Measurements from ENCODE around the gene BTBD9. TPM values are rescaled to one million over a fixed set of nuclear protein-coding genes. Genes with fewer than 3 reads are reported as not detected.

The BTBD9 gene
- total RNA-seq, 2 experiments from 2014 or later, result 6.2 to 6.4 TPM

DNA sequence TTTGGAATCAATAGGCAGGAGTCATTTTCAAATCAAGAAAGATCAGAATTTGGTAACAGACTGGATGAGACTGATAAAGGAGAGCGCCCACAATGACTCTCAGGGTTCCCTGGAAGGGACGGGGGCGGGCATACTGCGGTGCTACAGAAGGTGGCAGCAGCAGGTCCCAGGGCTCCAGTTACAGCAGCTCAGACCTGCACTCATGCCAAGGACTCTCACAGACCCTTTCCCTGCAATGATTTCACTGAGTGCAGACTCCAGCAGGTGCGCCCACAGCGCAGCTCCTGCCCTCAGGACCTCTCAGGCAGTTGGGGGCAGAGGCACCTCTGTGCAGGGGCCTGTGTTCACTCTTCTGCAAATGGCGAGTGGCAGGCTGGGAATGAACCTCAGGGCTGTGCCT, 460.4 kb downstream of the BTBD9 start:
- H3K36me3 Mint-ChIP-seq (ENCODE audit: low read depth), result no peaks in the 10 kb centered on the region
- H3K27me3 Mint-ChIP-seq, result no peaks in the 10 kb centered on the region

DNA sequence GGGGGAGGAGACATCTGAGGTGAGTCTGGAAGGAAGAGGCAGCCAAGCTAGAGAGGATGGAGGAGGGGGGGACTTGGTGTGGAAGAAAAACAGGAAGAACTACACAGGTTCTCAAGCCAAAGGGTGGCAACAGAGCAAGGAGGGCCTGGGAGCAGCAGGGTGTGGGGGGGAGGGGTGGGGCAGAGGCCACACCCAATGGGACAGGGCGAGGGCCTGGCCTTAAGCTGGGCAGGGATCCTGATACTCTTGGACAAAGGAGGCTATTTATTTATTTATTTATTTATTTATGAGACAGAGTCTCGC, 461.2 kb downstream of the BTBD9 start:
- TF ChIP-seq, protein P1, sequence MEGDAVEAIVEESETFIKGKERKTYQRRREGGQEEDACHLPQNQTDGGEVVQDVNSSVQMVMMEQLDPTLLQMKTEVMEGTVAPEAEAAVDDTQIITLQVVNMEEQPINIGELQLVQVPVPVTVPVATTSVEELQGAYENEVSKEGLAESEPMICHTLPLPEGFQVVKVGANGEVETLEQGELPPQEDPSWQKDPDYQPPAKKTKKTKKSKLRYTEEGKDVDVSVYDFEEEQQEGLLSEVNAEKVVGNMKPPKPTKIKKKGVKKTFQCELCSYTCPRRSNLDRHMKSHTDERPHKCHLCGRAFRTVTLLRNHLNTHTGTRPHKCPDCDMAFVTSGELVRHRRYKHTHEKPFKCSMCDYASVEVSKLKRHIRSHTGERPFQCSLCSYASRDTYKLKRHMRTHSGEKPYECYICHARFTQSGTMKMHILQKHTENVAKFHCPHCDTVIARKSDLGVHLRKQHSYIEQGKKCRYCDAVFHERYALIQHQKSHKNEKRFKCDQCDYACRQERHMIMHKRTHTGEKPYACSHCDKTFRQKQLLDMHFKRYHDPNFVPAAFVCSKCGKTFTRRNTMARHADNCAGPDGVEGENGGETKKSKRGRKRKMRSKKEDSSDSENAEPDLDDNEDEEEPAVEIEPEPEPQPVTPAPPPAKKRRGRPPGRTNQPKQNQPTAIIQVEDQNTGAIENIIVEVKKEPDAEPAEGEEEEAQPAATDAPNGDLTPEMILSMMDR (IDR thresholded peaks at IDR 0.05), result no peak
- H3K4me3 Mint-ChIP-seq, result no peak overlapping the region
- ChIA-PET POLR2A (no interaction called here), CTCF (no interaction called here)
- no peaks in the 10 kb centered on the region for H3K4me1 Mint-ChIP-seq (ENCODE audit: low read depth)
- H3K27ac Mint-ChIP-seq, result no peak overlapping the region
- H3K36me3 Mint-ChIP-seq (ENCODE audit: low read depth), result no peaks in the 10 kb centered on the region
- no peak for DNase-seq
- intact Hi-C loops (cut with micrococcal nuclease), result no loop called here
- H3K27me3 Mint-ChIP-seq, result no peaks in the 10 kb centered on the region
- no peaks in the 10 kb centered on the region for H3K9me3 Mint-ChIP-seq
- no peak for ATAC-seq

More for the DNA sequence above, 460.4 kb downstream of the BTBD9 start:
- ChIA-PET POLR2A (no interaction called here), CTCF (interaction anchor here (0.7 kb wide), 1 partner anchor 347 kb away, joined by 3 read pairs; no protein-coding TSS in a partner anchor)
- H3K4me1 Mint-ChIP-seq (ENCODE audit: low read depth), result no peaks in the 10 kb centered on the region
- TF ChIP-seq, protein P1 (IDR thresholded peaks at IDR 0.05), result no peak
- no peaks in the 10 kb centered on the region for H3K9me3 Mint-ChIP-seq
- H3K27ac Mint-ChIP-seq, result no peak overlapping the region
- no peak for ATAC-seq
- DNase-seq, result no peak
- no peak overlapping the region for H3K4me3 Mint-ChIP-seq
- intact Hi-C loops (cut with micrococcal nuclease), result no loop called here

DNA sequence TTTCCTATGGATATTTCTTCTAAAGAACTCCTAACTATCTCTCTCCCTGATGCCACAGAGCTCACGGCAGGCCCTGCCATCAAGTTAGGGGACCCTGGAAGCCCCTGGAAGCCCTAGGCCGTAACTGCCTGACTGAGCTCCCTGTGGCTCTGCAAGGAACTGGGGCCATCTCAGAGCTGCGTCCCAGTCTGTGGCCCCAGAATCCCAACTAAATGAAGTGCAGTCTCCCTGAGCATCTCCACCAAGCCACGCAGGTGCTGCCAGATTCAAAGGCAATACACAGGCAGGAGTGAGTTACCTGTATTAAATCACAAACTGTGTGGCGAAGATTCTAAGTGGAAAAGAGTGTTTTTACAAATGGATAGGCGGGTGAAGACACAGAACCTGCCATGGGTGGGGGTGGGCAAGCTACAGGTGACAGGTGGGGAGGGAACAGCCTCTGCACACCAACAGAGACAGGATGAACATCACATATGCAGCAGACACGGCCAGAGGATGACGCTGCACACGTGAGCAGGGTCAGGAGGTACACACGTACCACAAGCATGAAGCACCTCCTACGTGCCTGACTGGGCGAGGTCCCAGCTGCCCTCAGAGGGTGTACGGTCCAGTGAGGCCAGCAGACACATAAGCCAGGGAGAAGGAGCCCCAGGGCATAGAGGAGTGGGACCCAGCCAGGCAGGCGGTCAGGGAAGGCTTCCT, 461.7 kb downstream of the BTBD9 start:
- no peaks in the 10 kb centered on the region for H3K36me3 Mint-ChIP-seq (ENCODE audit: low read depth)
- no peaks in the 10 kb centered on the region for H3K9me3 Mint-ChIP-seq
- no peaks in the 10 kb centered on the region for H3K27me3 Mint-ChIP-seq
- TF ChIP-seq, protein P1 (IDR thresholded peaks at IDR 0.05), result no peak
- DNase-seq (no peak), ATAC-seq (no peak)
- H3K4me3 Mint-ChIP-seq, result no peak overlapping the region
- H3K27ac Mint-ChIP-seq, result no peak overlapping the region
- intact Hi-C loops (cut with micrococcal nuclease), result no loop called here
- CTCF ChIA-PET, result no interaction called here
- POLR2A ChIA-PET, result interaction anchor here (1.1 kb wide), 1 partner anchor 34 kb away, joined by 3 read pairs; no protein-coding TSS in a partner anchor
- no peaks in the 10 kb centered on the region for H3K4me1 Mint-ChIP-seq (ENCODE audit: low read depth)

DNA sequence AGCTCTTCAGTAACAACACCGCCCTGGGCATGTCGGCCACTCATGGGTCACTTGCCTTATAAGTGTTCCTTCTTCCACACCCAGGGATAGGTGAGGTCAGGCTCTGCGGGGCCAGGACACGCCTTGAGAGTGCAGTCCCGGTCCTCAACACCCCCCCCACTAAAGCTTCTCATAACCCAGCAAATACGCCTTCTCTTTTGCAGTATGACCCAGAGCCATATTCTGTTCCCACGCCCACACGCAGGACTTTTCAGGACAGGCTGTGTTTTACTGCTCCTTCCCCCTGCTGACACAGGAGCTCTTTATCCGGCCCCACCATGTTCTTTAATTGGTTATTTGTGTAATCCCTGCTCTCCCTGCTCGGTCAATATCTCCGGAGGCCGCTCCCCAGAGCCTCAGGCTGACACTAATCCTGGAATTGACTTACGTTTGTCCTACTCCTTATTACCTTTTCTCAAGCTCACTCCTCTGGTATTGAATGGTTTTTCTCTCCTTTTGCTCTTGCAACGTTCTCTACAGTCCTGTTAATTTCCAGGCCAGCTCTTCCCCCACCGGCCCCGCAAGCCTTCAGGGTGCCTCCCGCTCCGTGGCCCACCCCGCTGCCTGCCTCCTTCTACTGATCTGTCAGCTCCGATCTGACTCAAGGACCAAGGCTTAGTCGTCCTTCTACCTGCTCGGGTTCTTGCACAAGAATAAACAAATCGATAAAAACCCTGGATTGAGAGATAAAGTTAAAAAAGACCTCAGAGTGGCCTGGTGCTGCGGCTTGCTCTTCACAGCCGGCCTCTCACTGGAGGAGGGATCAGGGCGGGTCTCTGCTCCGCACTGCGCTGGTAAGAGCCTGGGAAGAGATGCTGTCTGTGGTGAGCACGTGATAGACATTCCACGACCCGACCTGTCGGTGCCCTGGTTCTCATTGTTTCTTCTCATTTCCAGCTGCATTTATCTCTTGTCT, 462.7 kb downstream of the BTBD9 start:
- DNase-seq (no peak), ATAC-seq (no peak)
- Mint-ChIP-seq H3K4me1 (ENCODE audit: low read depth) (no peaks in the 10 kb centered on the region), H3K27ac (no peak overlapping the region), H3K36me3 (ENCODE audit: low read depth) (no peaks in the 10 kb centered on the region), H3K27me3 (no peaks in the 10 kb centered on the region), H3K9me3 (no peaks in the 10 kb centered on the region), H3K4me3 (no peak overlapping the region)
- TF ChIP-seq, protein P1 (IDR thresholded peaks at IDR 0.05), result no peak
- POLR2A ChIA-PET, result interaction anchor here (0.7 to 1.7 kb wide), 3 partner anchors 34 to 391 kb away, joined by 3 to 4 read pairs (median 3); no protein-coding TSS in a partner anchor
- CTCF ChIA-PET, result no interaction called here
- intact Hi-C loops (cut with micrococcal nuclease), result no loop called here

DNA sequence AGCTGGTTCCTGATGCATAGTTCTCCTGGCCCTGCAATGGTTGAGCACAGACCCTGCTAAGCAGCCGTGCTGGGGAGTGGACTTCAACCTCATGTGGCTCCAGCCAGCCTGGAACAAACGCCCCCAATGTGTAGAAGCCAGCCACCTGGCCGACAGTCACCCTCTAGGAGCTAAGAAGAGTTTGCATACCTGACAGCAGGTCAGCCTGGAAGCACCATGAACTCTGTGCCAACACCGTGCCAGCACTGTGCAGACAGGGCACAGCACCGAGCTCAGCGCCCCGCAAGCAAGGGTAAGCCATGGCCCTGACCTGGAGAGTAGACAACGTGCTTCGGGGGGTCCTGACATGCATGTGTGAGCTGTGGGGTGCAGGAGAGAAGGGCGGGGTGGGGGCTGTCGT, 463.9 kb downstream of the BTBD9 start:
- no peaks in the 10 kb centered on the region for H3K4me1 Mint-ChIP-seq (ENCODE audit: low read depth)
- ATAC-seq, result no peak
- intact Hi-C loops (cut with micrococcal nuclease), result no loop called here
- no peak for DNase-seq
- no peak overlapping the region for H3K4me3 Mint-ChIP-seq
- no peaks in the 10 kb centered on the region for H3K9me3 Mint-ChIP-seq
- no peaks in the 10 kb centered on the region for H3K27me3 Mint-ChIP-seq
- H3K27ac Mint-ChIP-seq, result no peak overlapping the region
- ChIA-PET CTCF (no interaction called here), POLR2A (interaction anchor here (1.7 kb wide), 1 partner anchor 32 kb away, joined by 4 read pairs; no protein-coding TSS in a partner anchor)
- TF ChIP-seq, protein P1 (IDR thresholded peaks at IDR 0.05), result no peak
- H3K36me3 Mint-ChIP-seq (ENCODE audit: low read depth), result no peaks in the 10 kb centered on the region
